HL-60 (cell line): ENCODE results near the gene SETD4.

Source experiments
- CTCF ChIP-seq: IDR thresholded peaks from one replicate; pipeline ENCODE4 v1.5.1; 2011; ENCODE audit warnings: low read length, control low read depth, inconsistent platforms; ENCODE audit not compliant: insufficient read depth
- GABPA ChIP-seq: IDR thresholded peaks from 2 replicates; pipeline ENCODE4 v1.6.1; 2012; ENCODE audit warnings: low read depth
- POLR2AphosphoS5 ChIP-seq: IDR thresholded peaks from 2 replicates; pipeline ENCODE4 v1.6.1; 2012; ENCODE audit warnings: low read depth
- REST ChIP-seq: IDR thresholded peaks from 2 replicates; pipeline ENCODE4 v1.6.1; 2012; ENCODE audit warnings: low read depth; ENCODE audit not compliant: insufficient replicate concordance
- SPI1 ChIP-seq: IDR thresholded peaks from 2 replicates; pipeline ENCODE4 v1.6.1; 2012; ENCODE audit warnings: low read depth, mild to moderate bottlenecking, borderline replicate concordance

DNA sequence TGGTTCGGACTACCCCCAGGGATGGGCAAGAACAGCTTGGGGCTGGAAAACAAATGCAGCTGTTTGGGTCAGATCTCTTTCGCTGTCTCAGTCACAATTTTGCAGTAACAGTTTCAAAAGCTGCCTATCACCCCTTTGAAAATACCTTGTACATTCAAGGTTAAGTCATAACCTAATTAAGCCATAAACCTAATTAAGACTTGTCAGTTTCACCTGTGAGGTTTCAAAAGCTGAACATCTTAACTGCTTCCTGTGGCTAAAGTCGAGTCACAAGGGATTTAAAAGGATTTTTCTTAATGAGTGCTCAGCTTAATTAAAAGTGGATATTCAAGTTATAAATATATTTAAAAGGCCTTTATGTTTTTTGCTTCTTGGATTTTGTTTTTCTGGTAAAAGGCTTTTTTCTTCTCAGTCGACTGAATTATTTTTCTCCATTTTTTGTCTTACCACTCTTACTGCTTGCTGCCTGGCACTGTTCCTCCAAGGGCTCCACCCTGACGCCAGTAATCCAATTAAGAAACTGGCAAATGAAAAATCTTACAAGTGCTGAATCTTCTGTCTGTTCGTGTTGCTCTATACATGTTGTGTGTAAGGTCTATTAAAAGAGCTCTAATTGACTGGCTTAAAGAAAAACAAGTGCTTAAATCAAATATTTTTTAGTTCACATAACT, 40.8 kb upstream of the SETD4 start:
- TF ChIP-seq CTCF = no peak
- no peak for TF ChIP-seq POLR2AphosphoS5
- no peak for TF ChIP-seq REST
- no peak for TF ChIP-seq SPI1
- TF ChIP-seq GABPA = no peak
